Keratinocyte (primary cell): ENCODE results near the gene MFAP4. TPM values are rescaled to one million over a fixed set of nuclear protein-coding genes. Genes with fewer than 3 reads are reported as not detected.

ENCODE experiments used
- DNase-seq: peaks from one replicate; pipeline ENCODE4 v3.0.0-alpha.2; 2011; ENCODE audit warnings: low read depth, missing footprints, low spot score
- FAIRE-seq: peaks from 2 replicates; lab custom pipeline; 2011; peaks lifted over from hg19 to GRCh38; lab: Jason Lieb, UNC
- H2AFZ ChIP-seq: 2 replicates; pipeline ENCODE4 v1.6.0; 2012; ENCODE audit warnings: low read length, control low read depth, inconsistent platforms; ENCODE audit not compliant: control insufficient read depth
- H3K27ac ChIP-seq: 2 replicates; pipeline ENCODE4 v1.5.1; 2011; ENCODE audit warnings: low read length; ENCODE audit not compliant: control insufficient read depth, insufficient read depth
- H3K27me3 ChIP-seq: 3 replicates; pipeline ENCODE4 v1.6.0; 2011; ENCODE audit warnings: low read length; ENCODE audit not compliant: control insufficient read depth, insufficient read depth; ENCODE audit errors: extremely low read depth
- H3K36me3 ChIP-seq, 2 experiments: 2 replicates in 1 of 2; 3 replicates in 1 of 2; pipeline ENCODE4 v1.5.1; 2011; ENCODE audit warnings: low read length in 2 of 2, mild to moderate bottlenecking in 1 of 2; ENCODE audit not compliant: control insufficient read depth in 2 of 2, insufficient read depth in 2 of 2; ENCODE audit errors: extremely low read depth in 1 of 2
- H3K4me1 ChIP-seq: 3 replicates; pipeline ENCODE4 v1.5.1; 2011; ENCODE audit warnings: low read length; ENCODE audit not compliant: control insufficient read depth, insufficient read depth; ENCODE audit errors: extremely low read depth
- H3K4me2 ChIP-seq: 3 replicates; pipeline ENCODE4 v1.6.0; 2011; ENCODE audit warnings: low read depth, low read length; ENCODE audit not compliant: control insufficient read depth, insufficient read depth; ENCODE audit errors: extremely low read depth
- H3K4me3 ChIP-seq, 3 experiments: fragments of 200-600 bp in 1 of 3; sonication (generic) in 1 of 3; 2 replicates in 2 of 3; 3 replicates in 1 of 3; pipeline ENCODE4 v1.5.1; 2011 to 2016; ENCODE audit warnings: low read length in 3 of 3, mild to moderate bottlenecking in 3 of 3, control low read depth in 2 of 3, inconsistent platforms in 1 of 3, low read depth in 1 of 3, mixed read lengths in 1 of 3, mixed run types in 1 of 3, moderate library complexity in 1 of 3; ENCODE audit not compliant: control insufficient read depth in 2 of 3, insufficient read depth in 2 of 3; ENCODE audit errors: extremely low read depth in 1 of 3
- H3K79me2 ChIP-seq: 2 replicates; pipeline ENCODE4 v1.6.0; 2012; ENCODE audit warnings: low read length; ENCODE audit not compliant: control insufficient read depth, insufficient read depth
- H3K9ac ChIP-seq: 3 replicates; pipeline ENCODE4 v1.6.0; 2011; ENCODE audit warnings: low read length; ENCODE audit not compliant: control insufficient read depth, insufficient read depth; ENCODE audit errors: extremely low read depth
- H3K9me1 ChIP-seq: 3 replicates; pipeline ENCODE4 v1.6.0; 2011; ENCODE audit warnings: low read length; ENCODE audit not compliant: control insufficient read depth, insufficient read depth; ENCODE audit errors: extremely low read depth
- H3K9me3 ChIP-seq: 2 replicates; pipeline ENCODE4 v1.5.1; 2012; ENCODE audit warnings: low read depth, low read length; ENCODE audit not compliant: control insufficient read depth
- H4K20me1 ChIP-seq: 3 replicates; pipeline ENCODE4 v1.6.0; 2011; ENCODE audit warnings: low read length; ENCODE audit not compliant: control insufficient read depth, insufficient read depth; ENCODE audit errors: extremely low read depth
- EZH2 ChIP-seq: IDR thresholded peaks from one replicate; pipeline ENCODE4 v1.6.1; 2012; ENCODE audit warnings: inconsistent platforms, mild to moderate bottlenecking, low read length, moderate library complexity
- dilution Hi-C: fragments of 300-500 bp; cut with MboI; formaldehyde crosslinking; loops from one replicate; pipeline ENCODE4 v1.7.0; 2020; ENCODE audit warnings: low sequenced_read_pairs; ENCODE audit not compliant: extremely low pct_ligation_motif_present
- polyA plus RNA-seq, 5 experiments: library from polyadenylated mRNA; depleted of rRNA in 3 of 5; stranded (reverse) in 3 of 5; stranded (forward) in 1 of 5; unstranded in 1 of 5; fragments of >200 nt; gene quantifications; 1 replicate in 1 of 5; 2 replicates in 3 of 5; 3 replicates in 1 of 5; pipeline versions ENCODE4 v1.2.1 to v1.2.3, GENCODE V29; 2011 to 2012; ENCODE audit warnings: missing spikeins in 2 of 5, low read depth in 1 of 5, low replicate concordance in 1 of 5
- TF ChIP-seq, protein P1 (sequence below), 3 experiments: IDR thresholded peaks in 1 of 3; conservative IDR thresholded peaks in 1 of 3; optimal IDR thresholded peaks in 1 of 3; 2 replicates in 2 of 3; 3 replicates in 1 of 3; pipeline versions ENCODE3 to v1.5.1; 2011; ENCODE audit warnings: low read length in 3 of 3, mild to moderate bottlenecking in 3 of 3, moderate library complexity in 2 of 3, control low read depth in 1 of 3, inconsistent platforms in 1 of 3; ENCODE audit not compliant: insufficient read depth in 2 of 3; ENCODE audit errors: extremely low read depth in 1 of 3

Gene MFAP4
- polyA plus RNA-seq, 1 donor (not counting 4 experiments of a cell fraction or from before 2014, with no cell fraction given): not detected

DNA sequence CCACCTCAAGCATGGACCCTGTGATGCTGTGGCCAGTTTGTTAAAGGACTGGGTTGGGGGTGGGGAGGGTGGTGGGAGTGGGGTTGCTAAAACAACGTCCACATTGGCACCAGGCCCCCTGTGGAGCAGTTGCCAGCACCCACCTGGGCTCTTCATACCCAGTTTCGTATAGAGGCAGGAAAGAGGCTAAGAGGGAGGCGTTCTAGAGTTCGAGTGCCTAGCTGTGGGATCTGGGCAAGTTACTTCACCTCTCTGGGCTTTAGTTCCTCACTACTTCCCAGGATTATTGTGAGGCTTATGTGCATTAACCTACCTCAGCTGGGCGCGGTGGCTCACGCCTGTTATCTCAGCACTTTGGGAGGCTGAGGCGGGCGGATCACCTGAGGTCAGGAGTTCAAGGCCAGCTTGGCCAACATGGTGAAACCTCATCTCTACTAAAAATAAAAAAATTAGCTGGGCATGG, 1.4 kb downstream of the MFAP4 start:
- H3K4me2 ChIP-seq: no peak overlapping the region
- FAIRE-seq: no peak

DNA sequence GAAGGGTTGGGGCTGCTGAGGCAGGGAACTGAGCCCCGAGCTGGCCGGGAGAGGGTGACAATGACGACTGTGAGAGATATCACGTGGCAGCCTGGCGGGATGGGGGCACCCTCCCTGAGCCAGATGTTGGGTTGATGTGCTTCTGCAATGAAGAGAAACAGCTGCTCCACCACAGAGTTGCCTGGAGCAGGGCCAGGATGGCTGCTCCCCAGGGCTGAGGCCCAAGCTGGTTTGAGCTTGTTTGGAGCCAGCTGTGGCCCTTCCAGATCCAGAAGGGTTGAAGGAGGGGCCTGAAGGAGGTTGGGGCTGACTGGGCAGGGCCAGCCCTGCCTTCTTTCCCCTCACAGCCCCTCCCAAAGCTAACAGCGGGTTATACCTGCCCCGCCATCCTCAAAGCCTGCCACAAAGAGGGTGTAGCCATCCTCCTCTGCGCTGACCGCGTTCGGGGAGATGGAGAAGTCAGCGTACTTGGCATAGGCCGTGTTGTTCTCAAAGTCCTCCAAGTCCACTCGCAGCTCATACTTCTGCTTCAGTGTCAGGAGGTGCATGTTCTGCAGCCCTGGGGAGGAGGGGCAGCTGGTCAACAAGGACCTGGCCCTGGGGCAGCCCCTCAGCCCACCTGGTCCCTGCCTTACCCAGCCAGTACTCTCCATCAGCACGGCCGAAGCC, 2.1 kb downstream of the MFAP4 start:
- dilution Hi-C loops: no loop called here
- FAIRE-seq: peak; percentile 73
- H3K9ac ChIP-seq: no peak overlapping the region

More for the DNA sequence above, 1.4 kb downstream of the MFAP4 start:
- Histone ChIP-seq H3K79me2 (peaks cover 5% of the 10 kb centered on the region), H2AFZ (no peak overlapping the region), H4K20me1 (no peaks in the 10 kb centered on the region), H3K36me3 (peaks cover 19 to 20% of the 10 kb centered on the region in 2 experiments), H3K9ac (no peak overlapping the region), H3K27ac (no peak overlapping the region), H3K4me3 (no peak overlapping the region), H3K27me3 (no peaks in the 10 kb centered on the region), H3K9me1 (no peaks in the 10 kb centered on the region), H3K4me1 (peaks cover 19% of the 10 kb centered on the region), H3K9me3 (no peaks in the 10 kb centered on the region)
- no peak for DNase-seq
- TF ChIP-seq, protein P1, sequence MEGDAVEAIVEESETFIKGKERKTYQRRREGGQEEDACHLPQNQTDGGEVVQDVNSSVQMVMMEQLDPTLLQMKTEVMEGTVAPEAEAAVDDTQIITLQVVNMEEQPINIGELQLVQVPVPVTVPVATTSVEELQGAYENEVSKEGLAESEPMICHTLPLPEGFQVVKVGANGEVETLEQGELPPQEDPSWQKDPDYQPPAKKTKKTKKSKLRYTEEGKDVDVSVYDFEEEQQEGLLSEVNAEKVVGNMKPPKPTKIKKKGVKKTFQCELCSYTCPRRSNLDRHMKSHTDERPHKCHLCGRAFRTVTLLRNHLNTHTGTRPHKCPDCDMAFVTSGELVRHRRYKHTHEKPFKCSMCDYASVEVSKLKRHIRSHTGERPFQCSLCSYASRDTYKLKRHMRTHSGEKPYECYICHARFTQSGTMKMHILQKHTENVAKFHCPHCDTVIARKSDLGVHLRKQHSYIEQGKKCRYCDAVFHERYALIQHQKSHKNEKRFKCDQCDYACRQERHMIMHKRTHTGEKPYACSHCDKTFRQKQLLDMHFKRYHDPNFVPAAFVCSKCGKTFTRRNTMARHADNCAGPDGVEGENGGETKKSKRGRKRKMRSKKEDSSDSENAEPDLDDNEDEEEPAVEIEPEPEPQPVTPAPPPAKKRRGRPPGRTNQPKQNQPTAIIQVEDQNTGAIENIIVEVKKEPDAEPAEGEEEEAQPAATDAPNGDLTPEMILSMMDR (optimal IDR thresholded peaks at IDR 0.05 in 1 of 3, IDR thresholded peaks at IDR 0.05 in 1 of 3, conservative IDR thresholded peaks at IDR 0.05 in 1 of 3; ENCODE audit: extremely low read depth in 1 of 3, insufficient read depth in 2 of 3, low read length in 3 of 3): no peak
- no peak for TF ChIP-seq EZH2
- dilution Hi-C loops: no loop called here

More for the DNA sequence above, 2.1 kb downstream of the MFAP4 start:
- DNase-seq: no peak
- Histone ChIP-seq H3K9me1 (no peaks in the 10 kb centered on the region), H3K36me3 (peaks cover 24 to 26% of the 10 kb centered on the region in 2 experiments), H3K27ac (no peak overlapping the region), H3K4me3 (no peak overlapping the region), H4K20me1 (no peaks in the 10 kb centered on the region), H3K4me1 (peaks cover 19% of the 10 kb centered on the region), H2AFZ (no peak overlapping the region), H3K4me2 (no peak overlapping the region), H3K79me2 (peaks cover 8% of the 10 kb centered on the region), H3K9me3 (no peaks in the 10 kb centered on the region), H3K27me3 (no peaks in the 10 kb centered on the region)
- TF ChIP-seq, protein P1 (optimal IDR thresholded peaks at IDR 0.05 in 1 of 3, IDR thresholded peaks at IDR 0.05 in 1 of 3, conservative IDR thresholded peaks at IDR 0.05 in 1 of 3; ENCODE audit: extremely low read depth in 1 of 3, insufficient read depth in 2 of 3, low read length in 3 of 3): no peak
- no peak for TF ChIP-seq EZH2
